Type B pancreatic cell (in vitro differentiated cells): ENCODE measurements around the gene PHC3. TPM values are rescaled to one million over a fixed set of nuclear protein-coding genes. Genes with fewer than 3 reads are reported as not detected.

Source experiments
- DNase-seq: peaks from one replicate; pipeline ENCODE4 v3.0.0; 2021; ENCODE audit warnings: mixed read lengths; ENCODE audit not compliant: unreplicated experiment; ENCODE audit errors: extremely low spot score
- H3K27ac Mint-ChIP-seq: 2 replicates; pipeline ENCODE4 v1.8.0; 2021; ENCODE audit warnings: mild to moderate bottlenecking, mixed read lengths
- H3K27me3 Mint-ChIP-seq: 2 replicates; pipeline ENCODE4 v1.8.0; 2021; ENCODE audit warnings: mixed read lengths
- H3K36me3 Mint-ChIP-seq: 2 replicates; pipeline ENCODE4 v1.8.0; 2021; ENCODE audit warnings: mixed read lengths
- H3K4me1 Mint-ChIP-seq: one replicate; pipeline ENCODE4 v1.8.0; 2021; ENCODE audit warnings: mixed read lengths; ENCODE audit not compliant: unreplicated experiment
- H3K4me3 Mint-ChIP-seq: 2 replicates; pipeline ENCODE4 v1.8.0; 2021; ENCODE audit warnings: mild to moderate bottlenecking, mixed read lengths
- H3K9me3 Mint-ChIP-seq: 2 replicates; pipeline ENCODE4 v1.8.0; 2021; ENCODE audit warnings: mixed read lengths
- total RNA-seq: library from RNA; stranded (reverse); gene quantifications from 2 replicates; pipeline ENCODE4 v1.2.1, GENCODE V29; 2021; ENCODE audit warnings: low replicate concordance
- TF ChIP-seq, protein P1 (sequence below): fragments of 200-600 bp; sonication (generic); conservative IDR thresholded peaks from 2 replicates; pipeline ENCODE4 v1.5.0; 2021; ENCODE audit warnings: antibody characterized with exemption, mild to moderate bottlenecking

The PHC3 gene
- total RNA-seq, 1 donor from 2014 or later, result 49.3 TPM

DNA sequence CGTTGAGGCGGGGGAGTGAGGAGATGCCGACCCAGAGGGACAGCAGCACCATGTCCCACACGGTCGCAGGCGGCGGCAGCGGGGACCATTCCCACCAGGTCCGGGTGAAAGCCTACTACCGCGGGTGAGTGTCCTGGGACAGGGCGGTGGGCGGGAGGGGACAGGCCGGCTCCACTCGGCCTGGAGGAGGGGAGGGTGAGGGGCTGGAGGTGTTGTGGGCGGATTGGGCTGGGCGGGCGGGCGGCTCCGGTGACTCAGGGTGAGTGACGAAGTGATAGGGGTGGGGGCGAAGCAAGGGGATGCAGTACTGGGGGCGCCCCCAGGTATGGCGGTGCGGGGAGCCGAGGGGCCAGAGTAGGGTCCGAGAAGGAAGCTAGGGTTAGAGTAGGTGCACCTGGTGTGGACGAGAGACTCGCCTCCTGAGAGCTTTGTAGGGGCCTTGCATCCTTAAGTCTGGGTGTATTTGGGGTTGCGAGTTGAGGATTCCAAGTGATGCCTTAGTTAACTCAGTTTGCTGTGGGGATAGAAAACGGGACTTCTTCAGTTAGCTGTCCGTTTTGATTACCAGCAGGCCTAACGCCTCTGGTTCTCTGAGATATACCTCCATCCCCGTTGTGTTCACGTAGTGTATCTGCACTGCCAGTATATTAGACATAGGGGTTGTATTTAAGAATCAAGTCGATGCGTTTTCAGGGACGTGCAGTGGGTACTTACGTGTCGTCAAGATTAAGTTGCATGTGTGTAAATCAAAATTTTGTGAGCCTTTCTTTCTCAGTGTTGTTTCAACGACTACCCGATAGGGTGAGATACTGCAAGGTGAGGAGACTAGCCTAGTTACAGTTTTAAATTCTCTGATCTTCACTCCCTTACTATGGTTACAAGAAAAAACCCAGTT, 41.4 kb upstream of the PHC3 start:
- Mint-ChIP-seq H3K4me1 (peaks cover 32% of the 10 kb centered on the region), H3K36me3 (no peaks in the 10 kb centered on the region), H3K9me3 (no peaks in the 10 kb centered on the region), H3K27me3 (no peaks in the 10 kb centered on the region), H3K4me3 (peak overlapping the region; percentile 98), H3K27ac (peak overlapping the region; percentile 92)
- peak; percentile 70 for DNase-seq
- TF ChIP-seq, protein P1, sequence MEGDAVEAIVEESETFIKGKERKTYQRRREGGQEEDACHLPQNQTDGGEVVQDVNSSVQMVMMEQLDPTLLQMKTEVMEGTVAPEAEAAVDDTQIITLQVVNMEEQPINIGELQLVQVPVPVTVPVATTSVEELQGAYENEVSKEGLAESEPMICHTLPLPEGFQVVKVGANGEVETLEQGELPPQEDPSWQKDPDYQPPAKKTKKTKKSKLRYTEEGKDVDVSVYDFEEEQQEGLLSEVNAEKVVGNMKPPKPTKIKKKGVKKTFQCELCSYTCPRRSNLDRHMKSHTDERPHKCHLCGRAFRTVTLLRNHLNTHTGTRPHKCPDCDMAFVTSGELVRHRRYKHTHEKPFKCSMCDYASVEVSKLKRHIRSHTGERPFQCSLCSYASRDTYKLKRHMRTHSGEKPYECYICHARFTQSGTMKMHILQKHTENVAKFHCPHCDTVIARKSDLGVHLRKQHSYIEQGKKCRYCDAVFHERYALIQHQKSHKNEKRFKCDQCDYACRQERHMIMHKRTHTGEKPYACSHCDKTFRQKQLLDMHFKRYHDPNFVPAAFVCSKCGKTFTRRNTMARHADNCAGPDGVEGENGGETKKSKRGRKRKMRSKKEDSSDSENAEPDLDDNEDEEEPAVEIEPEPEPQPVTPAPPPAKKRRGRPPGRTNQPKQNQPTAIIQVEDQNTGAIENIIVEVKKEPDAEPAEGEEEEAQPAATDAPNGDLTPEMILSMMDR, result peak; percentile 55

DNA sequence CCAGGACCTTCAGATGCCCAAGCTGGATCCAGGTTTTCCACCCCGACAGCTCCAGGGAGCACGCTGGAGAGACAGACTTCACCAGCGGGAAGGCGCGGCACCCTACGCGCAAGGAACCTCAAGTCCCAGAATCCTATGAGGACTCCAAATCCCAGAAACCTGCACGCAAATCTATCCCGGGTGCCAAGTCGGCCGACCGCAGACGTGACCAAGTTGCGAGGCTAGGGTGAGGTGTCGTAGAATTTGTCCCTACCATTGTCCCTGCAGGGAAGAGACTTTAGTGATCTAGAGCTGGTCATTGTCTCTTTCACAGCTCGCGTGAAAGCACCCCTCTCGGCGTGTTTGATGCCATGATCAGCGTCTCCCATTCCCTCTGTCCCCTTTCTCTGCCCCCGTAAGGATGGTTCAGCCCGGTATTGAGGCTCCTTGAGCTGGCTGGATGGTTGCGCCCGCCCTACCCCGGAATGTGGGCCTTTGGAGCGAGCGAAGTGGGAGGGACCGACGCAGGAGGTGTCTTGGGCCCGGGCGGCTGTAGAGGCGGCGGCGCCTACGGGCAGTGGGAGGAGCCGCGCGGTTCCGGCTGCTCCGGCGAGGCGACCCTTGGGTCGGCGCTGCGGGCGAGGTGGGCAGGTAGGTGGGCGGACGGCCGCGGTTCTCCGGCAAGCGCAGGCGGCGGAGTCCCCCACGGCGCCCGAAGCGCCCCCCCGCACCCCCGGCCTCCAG, 40.6 kb upstream of the PHC3 start, which contains the start of gene PRKCI:
PRKCI (plus strand) TSS at position 501 of the 723 bp plus-strand sequence. CDS start 246 bp downstream, outside the sequence.
- DNase-seq, result peak; percentile 93
- TF ChIP-seq, protein P1, result no peak
- Mint-ChIP-seq H3K27me3 (no peaks in the 10 kb centered on the region), H3K36me3 (no peaks in the 10 kb centered on the region), H3K9me3 (no peaks in the 10 kb centered on the region), H3K4me3 (peak within 1 kb of the TSS; percentile 98), H3K27ac (peak within 1 kb of the TSS; percentile 100), H3K4me1 (peaks cover 23% of the 10 kb centered on the region)

DNA sequence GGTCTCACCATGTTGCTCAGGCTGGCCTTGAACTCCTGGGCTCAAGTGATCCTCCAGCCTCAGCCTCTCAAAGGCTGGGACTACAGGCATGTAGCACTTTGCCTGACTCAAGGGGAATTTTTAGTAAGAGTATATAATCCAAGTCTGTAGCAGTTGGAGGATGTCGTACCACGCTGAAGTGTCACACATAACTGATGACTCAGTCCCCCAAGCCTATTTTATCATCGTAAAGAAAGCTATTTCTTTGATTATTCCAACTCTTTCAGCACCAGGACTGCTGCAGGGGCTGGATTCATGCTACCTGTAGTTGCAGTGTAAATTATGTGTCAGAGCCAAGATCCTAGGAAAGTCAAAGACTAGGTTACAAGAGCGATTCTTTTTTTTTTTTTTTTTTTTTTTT, 39.3 kb upstream of the PHC3 start:
- no peaks in the 10 kb centered on the region for H3K27me3 Mint-ChIP-seq
- TF ChIP-seq, protein P1, result no peak
- no peak for DNase-seq
- H3K4me3 Mint-ChIP-seq, result peak overlapping the region; percentile 67
- no peaks in the 10 kb centered on the region for H3K36me3 Mint-ChIP-seq
- peaks cover 14% of the 10 kb centered on the region for H3K4me1 Mint-ChIP-seq
- peak overlapping the region; percentile 45 for H3K27ac Mint-ChIP-seq
- H3K9me3 Mint-ChIP-seq, result no peaks in the 10 kb centered on the region

- no peak for DNase-seq
- TF ChIP-seq, protein P1, result no peak
- Mint-ChIP-seq H3K27me3 (no peaks in the 10 kb centered on the region), H3K9me3 (no peaks in the 10 kb centered on the region), H3K4me3 (peak overlapping the region; percentile 37), H3K27ac (no peak overlapping the region), H3K4me1 (peaks cover 8% of the 10 kb centered on the region), H3K36me3 (no peaks in the 10 kb centered on the region)
These were observed 38.3 kb upstream of the PHC3 start for GRCh38 chr3:170219850-170220249.

GRCh38 chr3:170211668-170212067, 30.1 kb upstream of the PHC3 start:
- H3K27ac Mint-ChIP-seq, result no peak overlapping the region
- TF ChIP-seq, protein P1, result no peak
- no peak overlapping the region for H3K4me3 Mint-ChIP-seq
- H3K36me3 Mint-ChIP-seq, result peaks cover 4% of the 10 kb centered on the region
- no peak for DNase-seq
- no peaks in the 10 kb centered on the region for H3K27me3 Mint-ChIP-seq
- no peaks in the 10 kb centered on the region for H3K9me3 Mint-ChIP-seq
- no peaks in the 10 kb centered on the region for H3K4me1 Mint-ChIP-seq
